ENCODE data around the gene SPTSSA.
"Not testable (repeated sequence)": the region's sequence is repeated elsewhere in the genome, so short reads cannot be mapped to it uniquely, and the experiment has no call there.

SPTSSA gene

DNA sequence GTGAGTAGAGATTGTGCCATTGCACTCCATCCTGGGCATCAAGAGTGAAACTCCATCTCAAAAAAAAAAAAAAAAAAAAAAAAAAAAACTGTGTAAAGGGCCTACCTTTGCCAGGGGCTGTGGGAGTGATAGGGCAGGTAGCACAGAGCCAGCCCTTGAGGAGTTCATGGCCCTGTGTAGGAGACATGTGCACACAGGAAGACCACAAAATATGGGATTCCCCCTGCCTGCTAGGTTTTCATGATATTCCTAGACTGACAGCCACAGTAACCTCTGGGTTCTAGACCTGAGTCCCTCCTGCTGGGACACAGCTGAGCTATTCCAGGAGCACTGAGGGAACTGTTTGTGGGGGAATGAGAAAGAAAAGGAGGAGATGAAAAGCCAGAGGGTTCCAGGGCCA is 8.3 kb upstream of the SPTSSA start:
- no peak for DNase-seq

DNA sequence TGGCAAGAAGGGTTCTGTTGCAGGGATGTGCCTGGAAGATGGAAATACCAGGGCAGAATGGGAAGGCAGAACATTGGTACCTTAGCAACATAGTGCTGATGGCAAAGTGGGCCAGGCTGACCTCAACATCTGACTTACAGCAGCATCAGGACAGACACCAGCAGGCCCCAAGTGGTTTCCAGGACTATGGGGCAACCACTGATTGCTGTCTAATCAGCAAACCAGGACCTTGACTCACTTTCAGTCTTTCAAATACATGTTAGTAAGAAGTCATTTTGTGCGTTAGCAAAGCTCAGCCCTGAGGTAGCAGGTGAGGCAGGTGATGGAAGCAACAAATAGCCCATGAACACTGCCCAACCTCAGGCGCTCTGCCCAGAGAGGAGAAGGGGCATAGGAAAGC is 4.7 kb upstream of the SPTSSA start:
- no peak for DNase-seq

DNA sequence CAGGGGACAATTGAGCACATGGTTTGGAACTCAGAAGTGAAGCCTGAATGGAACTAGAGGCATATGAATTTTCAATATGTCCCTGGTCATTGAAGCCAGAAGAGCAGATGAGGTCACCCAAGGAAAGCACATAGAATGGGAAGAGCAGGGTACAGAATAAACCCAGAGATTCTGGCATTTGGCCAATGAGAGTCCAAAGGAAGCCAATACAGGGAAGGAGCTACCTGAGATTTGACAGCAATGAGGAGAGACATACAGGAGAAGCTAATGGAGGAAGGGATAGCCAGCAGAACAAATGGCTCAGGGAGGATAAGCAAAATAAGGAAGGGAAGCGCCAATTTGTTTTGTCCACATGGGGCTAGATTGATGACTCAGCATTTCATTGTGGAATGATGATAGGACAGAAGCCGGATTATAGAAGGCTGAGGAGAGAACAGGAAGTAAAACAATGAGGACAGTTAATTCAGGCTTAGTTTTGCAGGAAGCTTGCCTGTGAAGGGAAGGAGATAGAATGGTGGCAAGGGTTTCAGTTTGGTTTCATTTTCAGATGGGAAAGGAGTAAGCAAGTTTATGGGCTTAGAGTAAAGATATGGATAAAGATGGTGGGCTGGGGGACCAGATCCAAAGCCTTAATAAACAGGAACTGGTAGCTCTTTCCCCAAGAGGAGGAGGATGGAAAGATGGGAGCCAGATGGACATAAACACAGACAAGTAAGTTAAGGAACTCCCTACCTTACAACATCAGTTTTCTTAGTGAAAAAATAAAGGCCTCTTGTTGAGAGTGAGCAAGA is 3.2 kb upstream of the SPTSSA start:
- DNase-seq: no peak

DNA sequence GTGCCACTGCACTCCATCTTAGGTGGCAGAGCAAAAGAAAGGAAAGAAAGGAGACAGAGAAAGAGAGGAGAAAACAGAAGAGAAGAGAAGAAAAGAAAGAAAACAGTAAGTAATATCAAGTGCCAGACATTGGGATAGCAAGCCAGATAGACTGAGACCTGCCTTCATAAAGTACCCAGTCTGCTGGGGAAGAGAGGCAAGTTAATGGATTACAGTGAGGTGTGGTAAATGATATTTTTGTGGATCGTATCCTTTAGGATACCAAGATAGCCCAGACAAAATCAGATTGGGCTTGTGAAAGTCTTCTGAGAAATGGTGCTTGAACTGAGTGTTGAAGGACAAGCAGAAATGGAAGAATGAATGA is 1.5 kb upstream of the SPTSSA start:
- DNase-seq: no peak

DNA sequence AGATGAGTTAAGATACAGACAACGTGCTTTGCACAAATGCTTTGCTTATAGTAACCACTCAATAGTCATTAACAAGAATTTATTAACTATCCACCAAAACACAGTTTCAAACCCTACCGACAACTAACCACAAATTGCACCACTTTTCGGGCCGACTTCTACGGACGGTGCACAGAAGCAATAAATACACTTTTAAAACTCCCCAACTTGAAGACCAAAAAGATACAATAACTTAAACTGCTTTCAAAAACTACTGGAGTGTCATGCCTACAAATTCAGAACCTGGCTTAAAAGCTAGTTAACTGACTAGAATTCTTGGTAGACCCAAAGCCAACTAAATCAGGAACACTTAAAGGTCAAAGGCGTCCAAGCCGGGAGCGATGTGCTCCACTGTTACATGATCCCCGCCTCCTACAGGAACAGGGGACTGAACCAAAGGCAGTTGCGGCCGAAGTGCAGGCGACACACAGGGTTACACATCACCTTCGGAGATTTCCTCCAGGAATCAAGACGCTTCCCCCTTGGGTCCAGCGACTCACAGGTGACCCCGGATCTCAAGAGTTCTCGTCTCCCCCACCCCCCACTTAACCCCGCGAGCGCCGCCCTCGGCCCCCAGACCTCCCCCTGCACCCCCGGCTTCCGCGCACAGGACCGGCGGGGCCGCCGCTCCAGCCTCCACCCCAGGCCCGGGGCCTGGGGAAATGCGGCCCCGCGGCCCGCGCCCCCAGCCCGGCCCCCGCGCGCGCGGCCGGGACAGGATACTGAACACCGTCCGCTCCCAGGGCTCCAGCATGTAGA is 507 bp downstream of the SPTSSA start:
- DNase-seq: no peak

DNA sequence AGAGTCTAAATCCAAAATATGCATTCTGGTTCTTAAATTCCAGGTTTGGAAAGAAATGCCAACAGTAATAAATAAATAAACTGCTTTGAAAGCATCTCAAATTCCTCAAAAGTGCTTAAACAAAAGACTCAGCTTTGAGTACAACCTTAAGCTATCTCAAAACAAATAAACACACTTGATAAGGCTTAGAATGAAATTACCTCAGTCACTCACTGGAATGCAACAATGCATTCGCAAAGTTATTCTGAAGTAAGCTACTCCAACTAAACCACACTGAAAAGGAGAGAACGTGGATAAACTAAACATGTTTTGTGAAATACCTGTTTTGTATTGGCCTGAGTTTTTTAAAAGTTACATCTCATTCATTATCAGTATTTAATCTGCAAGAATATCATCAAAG is 1.2 kb downstream of the SPTSSA start:
- no peak for DNase-seq

DNA sequence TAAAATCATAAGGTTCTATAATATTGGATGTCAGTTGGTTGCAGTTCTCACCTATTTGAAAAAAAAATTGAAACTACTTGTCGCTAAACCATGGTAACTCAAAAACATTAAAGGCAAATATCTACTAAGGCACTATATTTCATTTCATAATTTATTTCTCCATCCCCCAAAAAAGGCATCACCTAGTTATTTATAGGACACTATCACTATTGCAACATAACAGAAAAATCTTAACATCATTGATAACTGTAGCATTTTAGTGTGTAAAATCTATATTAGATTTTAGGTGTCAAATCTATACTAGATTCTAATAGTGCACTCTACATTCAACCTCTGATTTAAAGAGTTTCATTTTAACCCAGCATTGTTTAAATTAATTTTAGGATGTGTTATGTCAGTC is 1.7 kb downstream of the SPTSSA start:
- DNase-seq: no peak

DNA sequence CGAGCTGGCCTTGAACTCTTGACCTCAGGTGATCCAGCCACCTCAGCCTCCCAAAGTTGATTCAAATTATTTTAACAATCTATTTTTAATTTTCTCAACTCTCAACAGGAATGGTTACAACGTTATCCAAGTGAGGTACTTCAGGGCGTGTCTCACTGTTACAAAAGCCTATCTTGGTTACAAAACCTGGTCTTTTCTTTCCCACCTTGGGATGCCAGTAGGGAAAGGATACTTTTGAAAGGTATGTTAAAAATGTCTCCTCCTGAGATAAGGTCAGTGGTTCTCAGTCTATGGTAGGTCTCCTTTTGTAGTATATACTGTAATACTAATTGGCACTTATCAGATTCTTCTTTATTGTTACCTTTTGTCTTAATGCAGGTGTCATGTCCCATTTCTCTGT is 4.9 kb downstream of the SPTSSA start:
- DNase-seq: no peak

DNA sequence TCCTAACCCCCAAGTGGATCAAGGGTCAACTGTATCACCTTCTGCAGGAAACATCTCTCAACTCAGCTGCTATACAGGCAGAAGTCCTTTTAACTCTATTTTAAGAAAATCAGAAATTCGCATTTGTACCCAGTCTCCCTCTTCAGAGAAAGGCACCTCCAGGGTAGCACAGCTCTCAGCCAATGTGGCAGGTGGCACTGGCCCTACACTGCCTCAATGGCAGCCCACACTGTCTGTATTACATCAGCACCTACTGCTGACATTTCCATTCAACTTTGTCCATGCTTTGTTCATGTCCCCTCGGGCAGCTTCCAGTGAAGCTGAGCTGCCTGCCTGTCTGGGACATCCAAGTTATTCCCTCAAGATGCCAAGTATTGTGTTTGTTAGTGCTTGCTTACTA is 8.8 kb downstream of the SPTSSA start:
- no peak for DNase-seq

DNA sequence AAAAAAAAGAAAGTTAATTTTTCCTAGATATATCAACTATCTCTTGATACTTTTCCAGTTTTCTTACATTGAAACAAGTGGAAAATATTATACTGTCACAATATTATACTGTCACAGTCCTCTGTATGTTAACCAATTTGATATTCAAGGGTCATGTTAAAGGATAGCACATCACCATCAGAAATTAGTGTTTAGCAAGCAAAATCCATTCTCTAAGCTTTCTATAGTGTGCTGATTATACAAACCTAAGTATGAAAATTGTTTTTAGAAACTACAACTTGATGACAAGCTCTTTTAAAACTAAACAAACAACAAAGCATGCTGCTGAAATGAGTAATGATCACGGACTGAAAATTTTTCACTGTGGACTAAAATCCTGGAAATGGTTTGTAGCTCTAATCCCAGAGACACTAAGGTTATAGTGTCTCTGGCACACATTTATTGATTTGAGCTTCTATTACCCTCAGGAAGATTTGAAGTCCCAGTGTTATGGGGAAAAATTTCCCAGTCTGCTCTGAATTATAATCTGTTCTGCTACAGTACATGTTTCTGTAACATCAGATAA is 9.7 kb downstream of the SPTSSA start:
- no peak for DNase-seq

DNA sequence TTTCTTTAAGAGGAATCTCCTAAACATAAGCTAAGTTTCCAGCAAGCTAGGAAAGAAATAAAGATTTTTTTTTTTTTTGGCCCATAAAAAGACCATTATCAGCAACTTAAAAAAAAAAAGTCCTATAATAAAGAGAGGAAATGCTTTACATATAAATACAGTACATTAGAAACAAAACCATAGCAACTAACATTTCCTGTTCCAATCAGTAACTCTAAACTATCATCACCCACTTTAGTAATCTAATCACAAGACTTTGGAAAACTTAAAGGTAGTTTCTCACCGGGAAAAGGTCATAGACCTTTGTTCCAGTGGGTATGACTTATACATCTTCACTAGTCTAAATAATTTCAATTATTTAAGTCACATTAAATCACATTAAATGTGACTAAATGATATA is 11.1 kb downstream of the SPTSSA start:
- no peak for DNase-seq

DNA sequence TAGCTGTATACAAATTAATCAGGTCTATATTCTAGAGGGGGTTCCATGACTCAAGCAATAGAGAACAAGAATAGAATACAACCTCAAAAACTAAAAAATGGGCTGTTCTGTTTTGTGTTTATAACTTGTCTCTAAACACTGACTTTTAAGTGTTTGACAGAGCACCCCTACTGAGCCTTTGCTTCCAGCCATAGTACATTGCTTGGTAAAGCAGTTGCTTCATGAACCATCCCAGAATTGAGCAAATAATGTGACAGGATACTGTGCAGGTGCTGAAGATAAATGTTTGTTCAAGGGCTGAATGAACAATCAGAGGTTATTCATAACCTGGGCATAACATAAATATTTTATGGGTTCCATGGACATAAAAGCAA is 11.5 kb downstream of the SPTSSA start:
- no peak for DNase-seq

DNA sequence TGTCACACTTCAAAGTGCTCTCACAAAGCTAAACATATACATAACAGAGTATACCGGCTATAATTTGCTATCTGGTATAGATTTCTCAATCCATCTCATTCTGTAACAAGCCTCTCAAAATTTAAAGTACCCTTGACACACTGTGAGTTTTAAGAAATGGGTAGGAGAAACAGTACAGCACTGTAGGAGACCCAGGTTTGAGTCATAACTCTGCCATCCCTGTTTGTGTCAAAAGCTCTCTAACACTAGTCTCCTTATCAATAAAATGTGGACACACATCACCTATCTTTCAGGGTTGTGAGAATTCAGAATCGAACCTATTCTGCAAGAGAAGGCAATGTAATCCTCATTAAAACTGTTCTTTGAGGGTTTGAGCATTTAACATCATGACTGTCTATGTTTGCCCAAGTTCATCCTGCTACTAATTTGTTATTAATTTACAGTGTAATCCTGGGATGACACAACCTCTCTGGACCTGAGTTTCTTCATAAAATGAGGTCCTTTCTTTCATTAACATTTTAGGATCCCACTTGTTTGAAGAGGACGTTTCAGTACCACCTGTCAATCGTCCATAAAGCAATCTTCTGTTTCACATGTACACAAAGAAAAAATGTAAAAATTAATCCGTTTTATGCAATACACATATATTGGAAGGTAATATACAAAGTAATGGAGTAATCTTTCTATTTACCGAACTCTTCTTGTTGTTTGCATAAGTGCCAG is 12.1 kb downstream of the SPTSSA start:
- DNase-seq: no peak

DNA sequence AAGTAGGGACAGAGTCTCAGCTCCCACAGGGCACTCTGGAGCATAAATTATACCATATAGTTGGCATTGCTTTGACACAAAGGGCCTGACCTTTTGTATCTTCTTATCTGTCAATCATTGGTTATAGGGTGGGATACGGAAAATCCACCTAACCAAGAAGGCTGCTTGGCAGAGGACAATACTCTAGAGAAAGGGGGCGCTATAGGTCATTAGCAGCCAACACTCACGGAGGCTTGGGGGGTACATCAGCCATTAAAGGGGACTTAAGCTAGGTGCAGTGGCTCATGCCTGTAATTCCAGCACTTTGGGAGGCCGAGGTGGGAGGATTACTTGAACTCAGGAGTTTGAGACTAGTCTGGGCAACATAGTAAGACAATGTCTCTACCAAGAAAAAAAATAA is 22.9 kb downstream of the SPTSSA start:
- DNase-seq: no peak

DNA sequence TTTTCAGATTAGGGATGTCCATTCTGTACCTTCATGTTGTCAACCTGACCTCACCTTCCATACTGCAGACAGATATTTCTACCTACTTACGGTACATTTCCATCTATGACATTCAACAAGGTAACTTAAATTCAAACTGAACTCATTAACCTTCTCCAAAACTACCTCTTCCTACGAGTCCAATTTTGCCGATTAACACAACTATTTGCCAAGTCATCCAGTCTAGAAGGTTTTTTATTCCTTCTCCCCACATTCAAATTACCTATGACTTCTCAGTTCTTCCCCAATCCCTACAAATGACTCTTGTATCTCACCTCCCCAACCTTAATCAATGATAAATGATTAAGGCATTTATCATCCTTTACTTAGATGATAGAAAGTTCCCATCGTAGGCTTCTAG is 23.6 kb downstream of the SPTSSA start:
- DNase-seq: no peak

DNA sequence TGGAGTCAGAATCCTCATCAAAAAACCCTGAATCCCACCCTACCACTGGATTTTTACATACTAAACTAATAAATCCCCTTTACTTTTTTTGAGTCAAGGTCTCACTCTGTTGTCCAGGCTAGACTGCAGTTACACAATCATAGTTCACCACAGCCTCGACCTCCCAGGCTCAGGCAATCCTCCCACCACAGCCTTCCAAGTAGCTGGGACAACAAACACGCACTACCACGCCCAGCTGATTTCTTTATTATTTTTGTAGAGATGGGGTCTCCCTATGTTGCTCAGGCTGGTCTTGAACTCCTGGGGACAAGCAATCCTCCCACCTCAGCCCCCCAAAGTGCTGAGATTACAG is 24.3 kb downstream of the SPTSSA start:
- no peak for DNase-seq

DNA sequence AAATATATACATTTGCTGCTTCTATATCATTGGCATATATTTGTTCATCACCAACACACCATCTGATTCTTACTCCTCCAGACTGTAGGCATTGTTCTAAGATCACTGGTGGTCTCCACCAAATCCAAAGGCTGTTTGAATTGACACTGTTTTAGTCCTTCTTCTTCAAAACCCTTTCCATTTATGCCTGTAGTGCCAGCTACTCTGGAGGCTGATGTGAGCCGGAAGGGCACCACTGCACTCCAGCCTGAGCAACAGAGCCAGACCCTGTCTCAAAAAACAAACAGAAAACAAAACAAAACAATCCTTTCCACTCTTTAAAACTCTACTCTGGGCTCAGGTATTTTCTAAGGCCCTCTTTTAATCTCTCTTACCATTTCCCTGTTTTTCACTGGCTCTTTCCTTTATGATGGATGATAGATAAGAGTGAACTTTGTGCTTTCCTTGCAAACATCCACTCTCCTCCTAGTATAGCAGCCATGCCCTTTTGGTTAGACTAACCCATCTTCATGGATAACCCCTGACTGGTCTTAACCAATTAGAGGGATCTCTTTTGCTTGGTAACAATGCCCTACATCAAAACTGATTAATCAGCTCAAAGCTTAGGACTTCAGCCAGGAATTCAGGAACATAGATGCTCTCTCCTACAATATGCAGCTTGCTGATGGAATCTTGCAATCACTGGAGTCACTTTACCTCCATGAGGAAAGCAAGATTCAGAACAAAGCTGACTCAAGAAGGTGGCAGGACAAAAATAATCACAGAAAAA is 24.9 kb downstream of the SPTSSA start:
- no peak for DNase-seq

DNA sequence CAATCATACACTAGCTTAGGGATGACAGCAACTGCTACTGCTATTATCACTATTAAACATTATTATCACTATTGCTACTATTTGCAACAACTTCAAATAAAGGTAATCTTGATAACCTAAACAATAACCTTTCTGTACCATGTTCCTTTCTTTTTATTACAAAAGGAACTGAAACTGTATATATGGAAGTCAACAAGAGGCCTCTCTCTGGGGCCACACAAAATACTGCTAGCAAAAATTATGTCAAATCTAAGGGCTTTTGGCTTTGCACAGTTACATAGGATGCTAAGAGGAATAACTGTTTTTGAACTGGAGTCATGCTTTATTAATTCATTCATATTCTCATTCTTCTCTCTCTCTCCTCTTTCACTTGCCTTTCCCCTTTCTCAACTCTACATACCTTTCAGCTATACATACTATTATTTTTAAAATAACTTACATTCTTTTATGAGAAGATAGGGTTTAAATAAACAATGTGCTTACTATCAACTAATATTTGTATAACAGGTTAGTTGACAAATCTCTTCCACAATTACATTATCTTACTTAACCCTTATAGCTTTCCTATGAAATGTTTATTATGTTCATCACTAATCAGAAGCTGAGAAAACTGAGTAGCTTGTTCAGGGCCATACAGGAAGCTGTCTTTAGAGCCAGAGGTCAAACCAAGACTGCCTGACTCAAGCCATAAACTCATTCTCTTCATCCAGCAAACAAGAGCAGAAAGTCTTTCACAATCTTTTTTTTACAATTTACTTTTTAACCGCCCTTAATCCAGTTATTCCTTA is 25.7 kb downstream of the SPTSSA start:
- no peak for DNase-seq

DNA sequence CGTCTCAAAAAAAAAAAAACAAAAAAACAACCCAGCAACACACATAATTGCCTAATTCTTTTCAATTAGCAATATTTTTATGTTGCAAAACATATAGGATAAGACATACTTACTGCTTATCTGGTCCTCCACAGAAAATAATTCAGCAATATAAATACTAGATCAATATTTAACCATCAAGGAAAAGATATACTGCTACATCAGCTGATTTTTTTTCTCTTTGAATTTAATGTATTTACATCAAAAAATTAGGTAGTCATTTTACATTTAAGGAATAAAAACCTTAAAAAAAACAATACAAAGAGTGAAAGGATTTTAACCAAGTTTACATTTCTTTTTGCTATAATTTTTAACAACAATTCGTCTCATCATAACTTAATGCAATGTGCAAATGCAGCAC is 28.1 kb downstream of the SPTSSA start:
- no peak for DNase-seq

DNA sequence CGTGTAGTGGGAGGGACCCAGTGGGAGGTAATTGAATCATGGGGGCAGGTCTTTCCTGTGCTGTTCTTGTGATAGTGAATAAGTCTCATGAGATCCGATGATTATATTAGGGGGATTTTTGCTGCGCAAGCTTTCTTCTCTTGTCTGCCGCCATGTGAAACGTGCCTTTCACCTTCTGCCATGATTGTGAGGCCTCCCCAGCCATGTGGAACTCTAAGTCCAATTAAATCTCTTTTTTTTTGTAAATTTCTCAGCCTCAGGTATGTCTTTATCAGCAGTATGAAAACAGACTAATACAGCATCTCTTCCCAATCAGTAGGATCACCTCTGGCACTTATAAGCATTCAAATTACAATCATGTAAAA is 34.0 kb downstream of the SPTSSA start:
- not testable (repeated sequence) for DNase-seq

DNA sequence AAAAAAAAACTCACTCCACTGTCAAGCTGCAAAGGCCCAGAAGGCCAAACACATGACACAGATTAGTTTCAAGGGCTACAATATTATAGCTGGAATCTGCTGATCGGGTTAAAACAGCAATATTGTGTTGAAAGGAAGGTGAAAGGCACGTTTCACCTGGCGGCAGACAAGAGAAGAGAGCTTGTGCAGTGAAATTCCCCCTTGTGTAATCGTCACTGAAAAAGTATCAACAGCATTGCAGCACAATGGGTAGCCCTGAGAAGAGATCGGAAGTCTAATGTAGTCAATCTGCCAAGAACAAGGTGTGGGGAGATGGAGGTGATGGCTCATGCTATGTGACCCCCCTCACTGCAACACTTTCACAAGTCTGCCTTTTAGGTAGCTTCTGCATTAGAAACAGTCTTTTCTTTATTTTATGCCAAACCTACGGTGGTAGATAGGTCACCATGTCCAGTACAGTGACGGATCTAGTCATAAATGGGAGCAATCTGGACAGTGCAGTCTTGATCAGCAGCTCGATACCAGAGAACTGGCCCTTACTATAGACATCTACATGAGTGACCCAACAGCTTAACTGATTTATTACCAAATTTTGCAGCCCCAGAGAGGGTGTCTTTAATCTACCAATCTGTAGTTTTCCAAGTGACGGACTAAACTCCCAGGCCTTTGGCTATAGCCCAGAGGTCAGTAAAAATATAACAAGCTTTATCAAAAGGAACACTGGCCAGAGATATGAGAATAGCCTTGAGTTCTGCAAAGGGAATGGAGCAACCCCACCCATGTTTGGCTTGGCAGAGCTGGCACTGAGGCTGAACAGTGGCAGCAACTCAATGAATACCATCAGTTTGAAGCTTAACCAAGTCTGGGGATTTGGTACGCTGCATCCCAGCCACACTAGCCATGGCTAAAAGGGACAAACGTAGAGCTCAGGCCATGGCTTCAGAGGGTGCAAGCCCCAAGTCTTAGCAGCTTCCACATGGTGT is 35.4 kb downstream of the SPTSSA start:
- no peak for DNase-seq
